Mammary epithelial cell (primary cell): ENCODE measurements around the gene RNF220.

Source experiments
- CTCF ChIP-seq, 2 donors: IDR thresholded peaks in 1 of 2; conservative IDR thresholded peaks in 1 of 2; 2 replicates each; pipeline ENCODE4 v1.5.1; 2011 to 2012; ENCODE audit warnings: inconsistent platforms in 2 of 2, low read length in 2 of 2, mild to moderate bottlenecking in 2 of 2, control low read depth in 1 of 2, low read depth in 1 of 2; ENCODE audit not compliant: insufficient read depth in 1 of 2; ENCODE audit errors: extremely low read depth in 1 of 2
- EZH2 ChIP-seq: IDR thresholded peaks from 2 replicates; pipeline ENCODE4 v1.6.1; 2012; ENCODE audit warnings: low read length, inconsistent platforms, borderline replicate concordance

DNA sequence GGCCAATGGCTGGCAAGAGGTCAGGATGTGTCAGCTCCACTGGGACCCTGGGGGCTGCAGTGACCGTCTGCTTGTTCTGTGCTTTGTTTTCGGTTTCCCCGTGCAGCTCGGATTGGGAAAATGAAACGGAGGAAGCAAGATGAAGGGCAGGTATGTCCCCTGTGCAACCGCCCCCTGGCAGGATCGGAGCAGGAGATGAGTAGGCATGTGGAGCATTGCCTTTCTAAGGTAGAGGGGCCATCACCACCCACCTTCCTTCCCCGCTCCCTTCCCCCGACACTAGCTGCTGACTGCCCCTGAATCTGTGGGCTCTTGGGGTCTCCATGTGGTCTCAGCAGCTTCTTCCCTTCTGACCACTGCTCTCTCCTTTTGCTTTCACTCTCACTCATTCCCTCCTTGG lies 230.4 kb downstream of the RNF220 start:
- TF ChIP-seq CTCF (conservative IDR thresholded peaks at IDR 0.05 in 1 of 2, IDR thresholded peaks at IDR 0.05 in 1 of 2; ENCODE audit: extremely low read depth in 1 of 2, insufficient read depth in 1 of 2, low read depth in 1 of 2, low read length in 2 of 2) = no peak
- no peak for TF ChIP-seq EZH2
